Measurements from ENCODE around the gene CHPF.

The CHPF gene

DNA sequence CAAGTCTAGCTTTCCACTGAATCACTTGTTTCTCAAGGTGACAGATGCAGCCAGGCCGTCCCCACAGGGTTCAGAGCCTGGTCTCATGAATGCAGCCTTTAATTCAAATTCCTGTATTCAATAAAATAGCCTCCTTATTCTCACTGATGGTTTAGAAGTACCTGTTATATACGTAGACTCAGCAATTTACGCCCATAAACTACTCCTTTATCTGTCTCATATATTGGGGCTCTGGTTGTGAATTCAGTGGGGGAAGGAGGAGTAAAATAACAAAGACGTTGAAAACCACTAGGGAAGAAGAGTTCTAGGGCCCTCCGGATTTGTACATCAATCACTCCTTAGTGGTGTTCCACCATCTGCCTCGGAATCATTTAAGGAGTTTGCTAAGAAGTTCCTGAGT, 26.0 kb upstream of the CHPF start:
- TF ChIP-seq POLR2AphosphoS5 (IDR thresholded peaks at IDR 0.05; ENCODE audit: low read depth, low read length) (no peak), FOXP2 (optimal IDR thresholded peaks at IDR 0.05; ENCODE audit: borderline replicate concordance, extremely low read depth, extremely low read length, insufficient read depth) (no peak), SIN3A (IDR thresholded peaks at IDR 0.05; ENCODE audit: borderline replicate concordance, insufficient read depth, low read length) (no peak), TAF1 (IDR thresholded peaks at IDR 0.05; ENCODE audit: borderline replicate concordance, insufficient read depth, low read length) (no peak)
- TF ChIP-seq, protein P1, sequence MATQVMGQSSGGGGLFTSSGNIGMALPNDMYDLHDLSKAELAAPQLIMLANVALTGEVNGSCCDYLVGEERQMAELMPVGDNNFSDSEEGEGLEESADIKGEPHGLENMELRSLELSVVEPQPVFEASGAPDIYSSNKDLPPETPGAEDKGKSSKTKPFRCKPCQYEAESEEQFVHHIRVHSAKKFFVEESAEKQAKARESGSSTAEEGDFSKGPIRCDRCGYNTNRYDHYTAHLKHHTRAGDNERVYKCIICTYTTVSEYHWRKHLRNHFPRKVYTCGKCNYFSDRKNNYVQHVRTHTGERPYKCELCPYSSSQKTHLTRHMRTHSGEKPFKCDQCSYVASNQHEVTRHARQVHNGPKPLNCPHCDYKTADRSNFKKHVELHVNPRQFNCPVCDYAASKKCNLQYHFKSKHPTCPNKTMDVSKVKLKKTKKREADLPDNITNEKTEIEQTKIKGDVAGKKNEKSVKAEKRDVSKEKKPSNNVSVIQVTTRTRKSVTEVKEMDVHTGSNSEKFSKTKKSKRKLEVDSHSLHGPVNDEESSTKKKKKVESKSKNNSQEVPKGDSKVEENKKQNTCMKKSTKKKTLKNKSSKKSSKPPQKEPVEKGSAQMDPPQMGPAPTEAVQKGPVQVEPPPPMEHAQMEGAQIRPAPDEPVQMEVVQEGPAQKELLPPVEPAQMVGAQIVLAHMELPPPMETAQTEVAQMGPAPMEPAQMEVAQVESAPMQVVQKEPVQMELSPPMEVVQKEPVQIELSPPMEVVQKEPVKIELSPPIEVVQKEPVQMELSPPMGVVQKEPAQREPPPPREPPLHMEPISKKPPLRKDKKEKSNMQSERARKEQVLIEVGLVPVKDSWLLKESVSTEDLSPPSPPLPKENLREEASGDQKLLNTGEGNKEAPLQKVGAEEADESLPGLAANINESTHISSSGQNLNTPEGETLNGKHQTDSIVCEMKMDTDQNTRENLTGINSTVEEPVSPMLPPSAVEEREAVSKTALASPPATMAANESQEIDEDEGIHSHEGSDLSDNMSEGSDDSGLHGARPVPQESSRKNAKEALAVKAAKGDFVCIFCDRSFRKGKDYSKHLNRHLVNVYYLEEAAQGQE (IDR thresholded peaks at IDR 0.05; ENCODE audit: insufficient read depth in 1 of 2, low read depth in 2 of 2, low read length in 2 of 2), result no peak

DNA sequence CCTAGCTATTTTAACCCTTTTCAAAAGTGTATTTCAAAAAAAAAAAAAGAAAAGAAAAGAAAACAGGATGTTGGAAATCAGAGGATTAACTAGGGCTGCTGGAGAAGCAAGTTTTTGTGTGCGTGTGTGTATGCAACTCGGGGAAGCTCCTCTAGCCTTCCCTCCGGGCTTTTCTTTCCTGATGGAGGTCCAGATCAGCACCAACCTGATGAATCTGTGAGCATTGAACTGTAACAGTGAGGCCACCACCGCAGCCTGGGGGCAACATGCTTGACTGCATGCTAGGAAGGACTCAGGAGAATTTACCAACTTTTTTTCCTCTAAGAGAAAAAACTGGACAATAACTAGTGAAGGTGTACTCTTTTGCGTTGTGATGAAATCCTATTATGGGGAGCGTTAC, 25.4 kb upstream of the CHPF start:
- TF ChIP-seq SIN3A (IDR thresholded peaks at IDR 0.05; ENCODE audit: borderline replicate concordance, insufficient read depth, low read length) (no peak), FOXP2 (optimal IDR thresholded peaks at IDR 0.05; ENCODE audit: borderline replicate concordance, extremely low read depth, extremely low read length, insufficient read depth) (no peak), TAF1 (IDR thresholded peaks at IDR 0.05; ENCODE audit: borderline replicate concordance, insufficient read depth, low read length) (no peak), POLR2AphosphoS5 (IDR thresholded peaks at IDR 0.05; ENCODE audit: low read depth, low read length) (no peak)
- TF ChIP-seq, protein P1 (IDR thresholded peaks at IDR 0.05; ENCODE audit: insufficient read depth in 1 of 2, low read depth in 2 of 2, low read length in 2 of 2), result no peak

DNA sequence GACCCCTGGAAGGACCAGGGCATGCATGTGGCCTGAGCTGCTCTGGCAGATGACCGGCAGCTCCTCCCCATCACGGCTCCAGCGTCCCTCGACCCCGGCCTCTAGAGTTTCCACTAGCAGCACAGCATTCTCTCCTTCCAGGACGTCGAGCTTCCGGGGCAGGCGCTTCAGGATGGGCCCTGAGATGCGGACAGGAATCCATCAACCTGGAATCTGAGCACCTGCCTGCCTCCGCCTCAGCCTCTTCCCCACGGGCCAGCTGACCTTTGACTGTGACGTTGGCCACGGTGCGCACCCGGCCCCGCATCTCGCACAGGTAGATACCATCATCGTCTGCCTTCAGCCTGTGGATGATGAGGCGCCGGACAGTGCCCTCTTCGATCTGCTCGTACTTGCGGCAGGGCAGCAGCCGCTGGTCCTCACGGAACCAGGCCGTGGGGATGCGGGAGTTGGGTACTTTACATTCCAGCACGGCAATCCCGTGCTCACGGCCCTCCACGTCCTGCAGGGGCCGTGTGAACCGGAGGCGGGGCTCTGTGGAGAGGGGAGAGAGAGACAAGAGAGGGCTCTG, 24.3 kb upstream of the CHPF start:
- TF ChIP-seq, protein P1 (IDR thresholded peaks at IDR 0.05; ENCODE audit: insufficient read depth in 1 of 2, low read depth in 2 of 2, low read length in 2 of 2), result no peak
- no peak for TF ChIP-seq SIN3A (IDR thresholded peaks at IDR 0.05; ENCODE audit: borderline replicate concordance, insufficient read depth, low read length)
- no peak for TF ChIP-seq FOXP2 (optimal IDR thresholded peaks at IDR 0.05; ENCODE audit: borderline replicate concordance, extremely low read depth, extremely low read length, insufficient read depth)
- TF ChIP-seq TAF1 (IDR thresholded peaks at IDR 0.05; ENCODE audit: borderline replicate concordance, insufficient read depth, low read length), result no peak
- no peak for TF ChIP-seq POLR2AphosphoS5 (IDR thresholded peaks at IDR 0.05; ENCODE audit: low read depth, low read length)

DNA sequence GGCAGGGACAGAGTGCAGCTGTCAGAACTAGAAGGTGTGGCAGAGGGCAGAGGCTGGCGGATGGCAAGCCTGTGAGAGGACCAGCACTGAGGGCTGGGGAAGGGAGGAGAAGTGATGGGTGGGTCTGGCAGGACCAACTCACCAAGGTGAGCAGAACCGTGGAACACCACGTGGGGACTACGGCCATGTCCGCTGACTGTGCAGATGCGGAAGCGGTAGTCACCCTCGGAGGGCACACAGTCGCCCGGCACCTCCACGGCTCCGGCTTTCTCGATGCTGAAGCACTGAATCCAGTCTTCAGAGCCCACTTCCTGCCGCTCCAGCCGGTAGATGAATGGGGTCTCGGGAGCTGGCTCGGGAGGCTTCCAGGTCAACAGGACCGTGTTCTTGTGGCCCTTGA, 23.5 kb upstream of the CHPF start:
- TF ChIP-seq FOXP2 (optimal IDR thresholded peaks at IDR 0.05; ENCODE audit: borderline replicate concordance, extremely low read depth, extremely low read length, insufficient read depth) (no peak), SIN3A (IDR thresholded peaks at IDR 0.05; ENCODE audit: borderline replicate concordance, insufficient read depth, low read length) (no peak), TAF1 (IDR thresholded peaks at IDR 0.05; ENCODE audit: borderline replicate concordance, insufficient read depth, low read length) (no peak), POLR2AphosphoS5 (IDR thresholded peaks at IDR 0.05; ENCODE audit: low read depth, low read length) (no peak)
- TF ChIP-seq, protein P1 (IDR thresholded peaks at IDR 0.05; ENCODE audit: insufficient read depth in 1 of 2, low read depth in 2 of 2, low read length in 2 of 2), result no peak

All from PFSK-1 (cell line).